ENCODE data around the gene NRL. TPM values are rescaled to one million over a fixed set of nuclear protein-coding genes. Genes with fewer than 3 reads are reported as not detected.
A peak's percentile ranks its signal among the peaks of the same experiment; 100 is the strongest.

Gene NRL
- total and polyA plus RNA-seq, 2 experiments from 2014 or later: 0.48 to 0.86 TPM

DNA sequence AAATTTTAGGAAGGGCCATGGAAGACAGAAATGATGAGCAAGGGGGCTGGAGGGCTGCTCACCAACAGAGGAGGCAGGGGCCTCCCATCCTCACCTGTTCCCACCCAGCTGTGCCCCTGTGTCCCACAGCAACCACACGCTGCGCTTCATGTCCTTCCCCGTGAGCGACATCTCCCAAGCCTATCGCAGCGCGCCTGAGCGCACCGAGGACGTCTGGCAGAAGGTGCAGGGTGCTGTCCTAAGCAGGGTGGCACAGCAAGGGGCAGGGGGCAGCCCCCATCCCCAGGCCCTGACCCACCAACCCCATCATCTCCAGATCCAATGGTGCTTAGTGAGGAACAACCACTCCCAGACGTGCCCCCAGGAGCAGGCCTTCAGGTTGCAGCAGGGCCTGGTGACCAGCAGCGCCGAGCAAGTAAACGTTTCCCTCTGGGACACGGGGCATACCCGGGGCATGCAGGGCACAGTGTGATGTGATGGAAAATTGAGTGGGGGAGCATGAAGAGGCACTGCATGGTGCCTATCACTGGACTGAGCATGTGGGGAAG is 54.8 kb downstream of the NRL start:
- in situ Hi-C loops (cut with MboI): no loop called here

DNA sequence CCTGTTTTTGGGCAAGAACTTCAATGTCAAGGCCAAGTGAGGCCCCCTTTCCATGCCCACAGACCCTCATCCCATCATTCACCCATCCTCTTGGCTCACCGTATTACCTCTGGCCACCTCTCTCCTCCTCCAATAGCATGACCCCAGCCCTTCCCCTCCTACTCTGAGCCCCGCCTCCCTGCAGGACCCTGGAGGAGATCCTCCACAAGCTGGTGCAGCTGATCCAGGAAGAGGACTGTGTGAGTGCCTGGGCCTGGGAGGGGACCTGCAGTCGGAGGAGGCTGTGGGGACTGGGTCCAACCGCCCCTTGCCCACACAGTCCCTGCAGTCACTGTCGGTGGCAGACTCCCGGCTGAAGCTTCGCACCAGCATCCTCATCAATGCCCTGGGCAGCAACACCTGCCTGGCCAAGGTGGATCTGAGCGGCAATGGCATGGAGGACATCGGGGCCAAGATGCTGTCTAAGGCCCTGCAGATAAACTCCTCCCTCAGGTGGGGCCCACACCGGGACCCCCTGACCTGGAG is 55.7 kb downstream of the NRL start:
- 69 to 79% methylated on average over 7 to 9 of the region's 10 CpGs for WGBS, 2 experiments (ENCODE audit: low coverage in 1 of 2, low lambda C conversion rate in 2 of 2, missing lambda C conversion rate in 2 of 2)
- Histone ChIP-seq H2AFZ (no peak overlapping the region), H3K4me3 (no peak overlapping the region), H3K27me3 (replicated peaks; ENCODE audit: insufficient read depth) (peaks cover 10% of the 10 kb centered on the region), H3F3A (ENCODE audit: insufficient read depth) (no peaks in the 10 kb centered on the region), H4K20me1 (ENCODE audit: insufficient read depth) (no peaks in the 10 kb centered on the region), H3K9me2 (ENCODE audit: insufficient read depth) (no peaks in the 10 kb centered on the region), H3K9me3 (ENCODE audit: low read depth) (no peaks in the 10 kb centered on the region), H3K79me2 (ENCODE audit: insufficient read depth) (no peaks in the 10 kb centered on the region), H3K4me1 (ENCODE audit: insufficient read depth) (no peaks in the 10 kb centered on the region), H3K4me2 (ENCODE audit: unreplicated experiment) (no peak overlapping the region), H3K27ac (no peak overlapping the region), H3K9ac (no peak overlapping the region), H3K36me3 (ENCODE audit: low read depth) (no peaks in the 10 kb centered on the region)
- in situ Hi-C loops (cut with MboI): no loop called here
- DNase-seq: no peak
- TF ChIP-seq EZH2phosphoT487 (IDR thresholded peaks at IDR 0.05; ENCODE audit: insufficient read depth, low read depth): no peak
- no peak for TF ChIP-seq EZH2 (IDR thresholded peaks at IDR 0.05; ENCODE audit: insufficient read depth, poor library complexity, severe bottlenecking)

More for the DNA sequence above, 54.8 kb downstream of the NRL start:
- H3K4me1 ChIP-seq (ENCODE audit: insufficient read depth): no peaks in the 10 kb centered on the region
- H3K27me3 ChIP-seq (replicated peaks; ENCODE audit: insufficient read depth): peaks cover 5% of the 10 kb centered on the region
- TF ChIP-seq EZH2phosphoT487 (IDR thresholded peaks at IDR 0.05; ENCODE audit: insufficient read depth, low read depth): no peak
- no peak overlapping the region for H3K27ac ChIP-seq
- H2AFZ ChIP-seq: no peak overlapping the region
- no peaks in the 10 kb centered on the region for H3K9me3 ChIP-seq (ENCODE audit: low read depth)
- no peaks in the 10 kb centered on the region for H3K79me2 ChIP-seq (ENCODE audit: insufficient read depth)
- H4K20me1 ChIP-seq (ENCODE audit: insufficient read depth): no peaks in the 10 kb centered on the region
- no peak for DNase-seq
- H3K9ac ChIP-seq: no peak overlapping the region
- H3K36me3 ChIP-seq (ENCODE audit: low read depth): no peaks in the 10 kb centered on the region
- 70 to 74% methylated on average over 16 of the region's 16 CpGs for whole genome bisulfite sequencing, 2 experiments (ENCODE audit: low coverage in 1 of 2, low lambda C conversion rate in 2 of 2, missing lambda C conversion rate in 2 of 2)
- H3K9me2 ChIP-seq (ENCODE audit: insufficient read depth): no peaks in the 10 kb centered on the region
- no peaks in the 10 kb centered on the region for H3F3A ChIP-seq (ENCODE audit: insufficient read depth)
- no peak overlapping the region for H3K4me2 ChIP-seq (ENCODE audit: unreplicated experiment)
- no peak overlapping the region for H3K4me3 ChIP-seq

DNA sequence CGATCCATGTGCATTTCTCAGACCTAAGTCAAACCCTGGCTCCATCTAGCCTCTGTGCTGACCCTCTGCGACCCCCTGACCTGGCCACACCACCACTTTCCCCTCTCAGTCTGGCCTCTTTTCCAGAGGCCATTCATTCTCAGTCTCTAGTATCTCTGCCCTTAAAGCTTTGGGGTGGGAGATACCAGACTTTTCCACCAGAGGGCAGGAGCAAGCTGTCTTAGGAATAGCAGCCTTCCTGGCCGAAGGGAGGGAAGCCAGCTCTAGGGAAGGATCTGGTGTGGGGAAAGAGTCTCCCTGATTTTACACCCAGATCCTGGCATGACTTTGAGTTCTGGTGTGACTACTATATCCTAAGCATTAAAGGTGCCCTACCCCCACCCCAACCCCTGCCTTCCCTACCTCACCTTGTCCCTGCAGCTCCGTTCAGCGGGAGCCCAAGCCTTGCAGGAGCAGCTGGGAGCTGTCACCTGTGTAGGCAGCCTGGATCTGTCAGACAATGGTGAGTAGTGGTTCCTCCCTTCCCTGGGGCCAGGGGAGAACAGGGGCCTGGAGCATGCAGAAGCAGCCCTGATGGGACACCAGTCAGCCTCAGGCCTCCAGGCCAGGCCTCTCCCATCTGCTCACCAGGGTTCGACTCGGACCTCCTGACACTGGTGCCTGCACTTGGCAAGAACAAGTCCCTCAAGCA is 56.3 kb downstream of the NRL start:
- no peak for TF ChIP-seq EZH2phosphoT487 (IDR thresholded peaks at IDR 0.05; ENCODE audit: insufficient read depth, low read depth)
- no peak for TF ChIP-seq EZH2 (IDR thresholded peaks at IDR 0.05; ENCODE audit: insufficient read depth, poor library complexity, severe bottlenecking)
- Histone ChIP-seq H4K20me1 (ENCODE audit: insufficient read depth) (no peaks in the 10 kb centered on the region), H3K36me3 (ENCODE audit: low read depth) (no peaks in the 10 kb centered on the region), H3K27me3 (replicated peaks; ENCODE audit: insufficient read depth) (peaks cover 12% of the 10 kb centered on the region), H3K4me1 (ENCODE audit: insufficient read depth) (no peaks in the 10 kb centered on the region), H3K9me2 (ENCODE audit: insufficient read depth) (no peaks in the 10 kb centered on the region), H3K4me2 (ENCODE audit: unreplicated experiment) (no peak overlapping the region), H3K4me3 (no peak overlapping the region), H3K27ac (no peak overlapping the region), H3K9ac (no peak overlapping the region), H3F3A (ENCODE audit: insufficient read depth) (no peaks in the 10 kb centered on the region), H3K79me2 (ENCODE audit: insufficient read depth) (no peaks in the 10 kb centered on the region), H3K9me3 (ENCODE audit: low read depth) (no peaks in the 10 kb centered on the region), H2AFZ (no peak overlapping the region)
- DNase-seq: peak; percentile 86
- 48 to 51% methylated on average over 7 of the region's 7 CpGs for WGBS, 2 experiments (ENCODE audit: low coverage in 1 of 2, low lambda C conversion rate in 2 of 2, missing lambda C conversion rate in 2 of 2)
- in situ Hi-C loops (cut with MboI): no loop called here

DNA sequence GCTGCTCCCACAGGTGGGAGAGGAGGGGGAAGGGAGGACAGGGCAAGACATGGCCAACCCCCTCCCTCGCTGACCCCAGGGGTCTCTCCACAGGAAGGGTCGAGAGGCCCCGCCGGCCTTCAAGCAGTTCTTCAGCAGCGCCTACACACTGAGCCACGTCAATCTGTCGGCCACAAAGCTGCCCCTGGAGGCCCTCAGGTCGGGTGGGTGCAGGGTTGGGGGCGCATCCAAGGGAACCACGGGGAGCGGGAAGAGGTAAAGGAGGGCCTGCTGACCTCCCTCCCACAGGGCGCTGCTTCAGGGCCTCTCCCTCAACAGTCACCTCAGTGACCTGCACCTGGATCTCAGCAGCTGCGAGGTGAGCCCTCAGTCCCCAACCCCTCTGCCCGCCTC is 56.9 kb downstream of the NRL start:
- Histone ChIP-seq H3K36me3 (ENCODE audit: low read depth) (no peaks in the 10 kb centered on the region), H3K27me3 (replicated peaks; ENCODE audit: insufficient read depth) (peaks cover 12% of the 10 kb centered on the region), H3K9me3 (ENCODE audit: low read depth) (no peaks in the 10 kb centered on the region), H3K9me2 (ENCODE audit: insufficient read depth) (no peaks in the 10 kb centered on the region), H3K27ac (no peak overlapping the region), H3K79me2 (ENCODE audit: insufficient read depth) (no peaks in the 10 kb centered on the region), H3K4me3 (no peak overlapping the region), H3K9ac (no peak overlapping the region), H3F3A (ENCODE audit: insufficient read depth) (no peaks in the 10 kb centered on the region), H4K20me1 (ENCODE audit: insufficient read depth) (no peaks in the 10 kb centered on the region), H2AFZ (no peak overlapping the region), H3K4me2 (ENCODE audit: unreplicated experiment) (no peak overlapping the region), H3K4me1 (ENCODE audit: insufficient read depth) (no peaks in the 10 kb centered on the region)
- DNase-seq: no peak
- 34 to 46% methylated on average over 12 to 14 of the region's 14 CpGs for WGBS, 2 experiments (ENCODE audit: low coverage in 1 of 2, low lambda C conversion rate in 2 of 2, missing lambda C conversion rate in 2 of 2)
- in situ Hi-C loops (cut with MboI): no loop called here
- TF ChIP-seq EZH2phosphoT487 (IDR thresholded peaks at IDR 0.05; ENCODE audit: insufficient read depth, low read depth): no peak
- TF ChIP-seq EZH2 (IDR thresholded peaks at IDR 0.05; ENCODE audit: insufficient read depth, poor library complexity, severe bottlenecking): no peak
